PC-9 (cell line): ENCODE results near the gene AFF2. TPM values are rescaled to one million over a fixed set of nuclear protein-coding genes. Genes with fewer than 3 reads are reported as not detected.

Experiments
- BruUV-seq: library from RNA; stranded (reverse); fragments of 400-500 nt; replicated peaks from 2 replicates; lab custom pipeline; 2021; lab: Mats Ljungman, UMichigan
- CTCF ChIA-PET: fragments of 300-600 bp; sonication (Branson Sonifier 250); formaldehyde crosslinking; loops from one replicate; lab custom pipeline; 2022; ENCODE audit warnings: antibody characterized with exemption; lab: Charles Lee
- POLR2A ChIA-PET: fragments of 300-600 bp; sonication (Branson Sonifier 250); formaldehyde crosslinking; loops from one replicate; lab custom pipeline; 2022; ENCODE audit warnings: antibody characterized with exemption; ENCODE audit not compliant: unreplicated experiment; lab: Charles Lee
- DNase-seq, 2 experiments: peaks; one replicate each; pipeline versions ENCODE4 v3.0.0 to v3.0.0-alpha.2; 2015 to 2022; ENCODE audit warnings: mixed read lengths in 1 of 2
- H2AFZ ChIP-seq: fragments of 200-600 bp; sonication (generic); 2 replicates; pipeline ENCODE4 v1.8.1; 2017; ENCODE audit warnings: antibody characterized with exemption
- H3F3A ChIP-seq: fragments of 200-600 bp; sonication (generic); 2 replicates; pipeline ENCODE4 v1.8.1; 2017; ENCODE audit warnings: antibody characterized with exemption, mild to moderate bottlenecking, low read depth; ENCODE audit not compliant: insufficient read depth
- H3K27ac ChIP-seq: fragments of 200-600 bp; sonication (generic); 2 replicates; pipeline ENCODE4 v1.6.1; 2016; ENCODE audit warnings: mixed run types
- H3K27me3 ChIP-seq: fragments of 200-600 bp; sonication (generic); 2 replicates; pipeline ENCODE4 v1.6.1; 2016; ENCODE audit warnings: low read depth, mixed run types; ENCODE audit not compliant: insufficient read depth
- H3K36me3 ChIP-seq: fragments of 200-600 bp; sonication (generic); 2 replicates; pipeline ENCODE4 v1.6.1; 2016; ENCODE audit warnings: low read depth, mixed run types
- H3K4me1 ChIP-seq: fragments of 200-600 bp; sonication (generic); replicated peaks from 2 replicates; pipeline ENCODE4 v1.6.1; 2016; ENCODE audit warnings: mixed run types; ENCODE audit not compliant: insufficient read depth
- H3K4me2 ChIP-seq: fragments of 200-600 bp; sonication (generic); 2 replicates; pipeline ENCODE4 v1.6.1; 2017; ENCODE audit warnings: mixed run types
- H3K4me3 ChIP-seq: fragments of 200-600 bp; sonication (generic); 2 replicates; pipeline ENCODE4 v1.6.1; 2016; ENCODE audit warnings: mixed run types
- H3K79me2 ChIP-seq: fragments of 200-600 bp; sonication (generic); 2 replicates; pipeline ENCODE4 v1.6.1; 2017; ENCODE audit warnings: low read depth, mixed run types
- H3K9me2 ChIP-seq: fragments of 200-600 bp; sonication (generic); 2 replicates; pipeline ENCODE4 v1.8.1; 2017; ENCODE audit warnings: mild to moderate bottlenecking; ENCODE audit not compliant: insufficient read depth
- H3K9me3 ChIP-seq: fragments of 200-600 bp; sonication (generic); 2 replicates; pipeline ENCODE4 v1.8.1; 2016; ENCODE audit warnings: low read depth; ENCODE audit not compliant: insufficient read depth
- H4K20me1 ChIP-seq: fragments of 200-600 bp; sonication (generic); 2 replicates; pipeline ENCODE4 v1.8.1; 2017; ENCODE audit not compliant: insufficient read depth
- EZH2 ChIP-seq: fragments of 200-600 bp; sonication (generic); IDR thresholded peaks from 2 replicates; pipeline ENCODE4 v1.8.0; 2017; ENCODE audit warnings: antibody characterized with exemption, low read depth
- intact Hi-C: fragments of 100-400 bp; cut with micrococcal nuclease; formaldehyde crosslinking; loops from one replicate; pipeline ENCODE4 v1.10.0; 2022; ENCODE audit not compliant: unreplicated experiment
- total RNA-seq: library from RNA; stranded (reverse); gene quantifications from 2 replicates; pipeline ENCODE4 v1.2.3, GENCODE V29; 2021
- TF ChIP-seq, protein P1 (sequence below): fragments of 200-600 bp; sonication (generic); conservative IDR thresholded peaks from 2 replicates; pipeline ENCODE4 v1.6.1; 2017; ENCODE audit warnings: mixed run types, antibody characterized with exemption, mild to moderate bottlenecking, moderate library complexity

AFF2 gene
- total RNA-seq, 1 experiment from 2014 or later: not detected

GRCh38 chrX:148923631-148924030 lies 423.2 kb downstream of the AFF2 start:
- Histone ChIP-seq H3K4me3 (no peak overlapping the region), H3F3A (no peaks in the 10 kb centered on the region), H3K9me3 (no peaks in the 10 kb centered on the region), H3K27ac (no peak overlapping the region), H3K9me2 (no peaks in the 10 kb centered on the region), H3K79me2 (no peaks in the 10 kb centered on the region), H3K27me3 (no peaks in the 10 kb centered on the region), H3K4me1 (no peaks in the 10 kb centered on the region), H4K20me1 (no peaks in the 10 kb centered on the region), H2AFZ (no peak overlapping the region), H3K36me3 (no peaks in the 10 kb centered on the region), H3K4me2 (no peak overlapping the region)
- intact Hi-C loops: no loop called here
- DNase-seq: no peak
- TF ChIP-seq EZH2: no peak
- POLR2A ChIA-PET: no interaction called here
- CTCF ChIA-PET: no interaction called here
- no TSS peak for BruUV-seq

GRCh38 chrX:148926371-148926770 lies 426.0 kb downstream of the AFF2 start:
- Histone ChIP-seq H3K4me2 (no peak overlapping the region), H3K27ac (no peak overlapping the region), H4K20me1 (no peaks in the 10 kb centered on the region), H3K27me3 (no peaks in the 10 kb centered on the region), H3K4me3 (no peak overlapping the region), H3K9me3 (no peaks in the 10 kb centered on the region), H3K4me1 (no peaks in the 10 kb centered on the region), H3K9me2 (no peaks in the 10 kb centered on the region), H3K36me3 (no peaks in the 10 kb centered on the region), H3F3A (no peaks in the 10 kb centered on the region), H2AFZ (no peak overlapping the region), H3K79me2 (no peaks in the 10 kb centered on the region)
- TF ChIP-seq, protein P1, sequence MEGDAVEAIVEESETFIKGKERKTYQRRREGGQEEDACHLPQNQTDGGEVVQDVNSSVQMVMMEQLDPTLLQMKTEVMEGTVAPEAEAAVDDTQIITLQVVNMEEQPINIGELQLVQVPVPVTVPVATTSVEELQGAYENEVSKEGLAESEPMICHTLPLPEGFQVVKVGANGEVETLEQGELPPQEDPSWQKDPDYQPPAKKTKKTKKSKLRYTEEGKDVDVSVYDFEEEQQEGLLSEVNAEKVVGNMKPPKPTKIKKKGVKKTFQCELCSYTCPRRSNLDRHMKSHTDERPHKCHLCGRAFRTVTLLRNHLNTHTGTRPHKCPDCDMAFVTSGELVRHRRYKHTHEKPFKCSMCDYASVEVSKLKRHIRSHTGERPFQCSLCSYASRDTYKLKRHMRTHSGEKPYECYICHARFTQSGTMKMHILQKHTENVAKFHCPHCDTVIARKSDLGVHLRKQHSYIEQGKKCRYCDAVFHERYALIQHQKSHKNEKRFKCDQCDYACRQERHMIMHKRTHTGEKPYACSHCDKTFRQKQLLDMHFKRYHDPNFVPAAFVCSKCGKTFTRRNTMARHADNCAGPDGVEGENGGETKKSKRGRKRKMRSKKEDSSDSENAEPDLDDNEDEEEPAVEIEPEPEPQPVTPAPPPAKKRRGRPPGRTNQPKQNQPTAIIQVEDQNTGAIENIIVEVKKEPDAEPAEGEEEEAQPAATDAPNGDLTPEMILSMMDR: no peak
- TF ChIP-seq EZH2: no peak
- no peak for DNase-seq
- ChIA-PET CTCF (no interaction called here), POLR2A (no interaction called here)
- no TSS peak for BruUV-seq
- intact Hi-C loops: no loop called here

DNA sequence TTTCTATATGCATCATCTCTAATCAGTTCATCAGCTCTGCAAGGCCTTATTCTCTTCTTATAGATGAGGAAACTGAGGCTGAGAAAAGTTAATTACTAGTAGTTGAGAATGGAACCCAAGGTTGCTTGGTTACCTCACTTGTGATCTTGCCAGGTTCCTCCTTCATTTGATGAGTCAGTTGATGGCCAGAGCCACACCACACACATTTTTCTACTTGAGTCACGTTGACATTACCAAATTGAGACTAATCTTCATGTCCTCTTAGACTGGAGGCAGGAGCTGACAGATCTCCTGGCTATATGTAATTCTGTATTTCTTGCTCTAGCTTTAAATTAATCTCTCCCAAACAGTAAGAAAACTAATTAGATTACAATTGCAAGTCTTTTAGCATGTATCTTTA lies 428.4 kb downstream of the AFF2 start:
- Histone ChIP-seq H3K4me3 (no peak overlapping the region), H3K27ac (no peak overlapping the region), H2AFZ (no peak overlapping the region), H4K20me1 (no peaks in the 10 kb centered on the region), H3K27me3 (no peaks in the 10 kb centered on the region), H3K4me2 (no peak overlapping the region), H3K9me3 (no peaks in the 10 kb centered on the region), H3K4me1 (no peaks in the 10 kb centered on the region), H3F3A (no peaks in the 10 kb centered on the region), H3K36me3 (no peaks in the 10 kb centered on the region), H3K9me2 (no peaks in the 10 kb centered on the region), H3K79me2 (no peaks in the 10 kb centered on the region)
- no TSS peak for BruUV-seq
- DNase-seq: no peak
- intact Hi-C loops: no loop called here
- ChIA-PET POLR2A (no interaction called here), CTCF (no interaction called here)
- TF ChIP-seq, protein P1: no peak
- TF ChIP-seq EZH2: no peak

GRCh38 chrX:148929686-148930085 lies 429.3 kb downstream of the AFF2 start:
- Histone ChIP-seq H3K36me3 (no peaks in the 10 kb centered on the region), H3K9me2 (no peaks in the 10 kb centered on the region), H4K20me1 (no peaks in the 10 kb centered on the region), H3K4me1 (no peaks in the 10 kb centered on the region), H3K27me3 (no peaks in the 10 kb centered on the region), H3F3A (no peaks in the 10 kb centered on the region), H3K27ac (no peak overlapping the region), H3K4me3 (no peak overlapping the region), H3K9me3 (no peaks in the 10 kb centered on the region), H3K79me2 (no peaks in the 10 kb centered on the region), H3K4me2 (no peak overlapping the region), H2AFZ (no peak overlapping the region)
- no TSS peak for BruUV-seq
- intact Hi-C loops: no loop called here
- DNase-seq: no peak
- ChIA-PET CTCF (no interaction called here), POLR2A (no interaction called here)
- TF ChIP-seq, protein P1: no peak
